Activated T-cell treated with anti-CD3 and anti-CD28 coated beads for 24 hours (primary cell): ENCODE results near the gene SIAH3.
"Not testable (repeated sequence)": the region's sequence is repeated elsewhere in the genome, so short reads cannot be mapped to it uniquely, and the experiment has no call there.

Source experiments
- DNase-seq: peaks from one replicate; pipeline ENCODE4 v3.0.0-alpha.2; 2020; ENCODE audit warnings: low read depth

SIAH3 gene

GRCh38 chr13:45782327-45783045, 69.1 kb downstream of the SIAH3 start:
- DNase-seq, result no peak

DNA sequence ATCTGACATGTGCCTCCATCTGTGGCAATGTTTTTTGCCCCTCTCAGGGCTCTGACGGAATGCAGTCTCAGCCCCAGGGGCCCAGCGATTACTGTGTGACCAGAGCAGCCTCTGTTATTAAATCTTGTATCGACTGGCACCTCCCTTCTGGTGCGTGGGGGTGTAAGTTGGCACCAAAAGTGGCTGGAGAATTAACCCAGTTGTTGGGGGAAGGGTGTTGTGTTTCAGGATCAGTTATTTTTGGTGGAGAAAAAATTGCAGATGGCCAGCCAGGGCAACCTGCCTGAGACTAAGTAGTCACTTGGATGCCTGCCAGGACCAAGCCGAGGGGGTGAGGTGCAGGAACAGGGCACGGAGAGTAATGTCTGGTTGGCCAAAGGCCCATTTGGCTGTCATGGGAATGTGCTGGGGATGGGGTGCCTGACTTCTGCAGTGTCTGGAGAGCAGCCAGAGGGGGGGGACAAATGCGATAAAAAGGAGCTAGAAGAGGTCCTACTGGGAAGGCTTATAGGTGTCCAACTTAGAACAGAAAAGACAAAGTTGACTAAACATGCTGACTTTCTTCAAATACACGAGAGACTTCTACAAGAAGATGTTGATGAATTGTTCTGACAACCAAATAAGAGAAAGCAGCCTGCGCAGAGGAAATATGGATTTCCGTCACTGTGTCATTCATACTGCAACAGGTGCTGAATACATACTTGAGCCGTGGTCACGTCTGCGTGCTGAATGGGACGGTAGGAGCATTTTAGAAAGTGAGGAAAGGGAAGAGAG, 69.8 kb downstream of the SIAH3 start:
- DNase-seq, result no peak

GRCh38 chr13:45779901-45780300, 71.7 kb downstream of the SIAH3 start:
- no peak for DNase-seq

DNA sequence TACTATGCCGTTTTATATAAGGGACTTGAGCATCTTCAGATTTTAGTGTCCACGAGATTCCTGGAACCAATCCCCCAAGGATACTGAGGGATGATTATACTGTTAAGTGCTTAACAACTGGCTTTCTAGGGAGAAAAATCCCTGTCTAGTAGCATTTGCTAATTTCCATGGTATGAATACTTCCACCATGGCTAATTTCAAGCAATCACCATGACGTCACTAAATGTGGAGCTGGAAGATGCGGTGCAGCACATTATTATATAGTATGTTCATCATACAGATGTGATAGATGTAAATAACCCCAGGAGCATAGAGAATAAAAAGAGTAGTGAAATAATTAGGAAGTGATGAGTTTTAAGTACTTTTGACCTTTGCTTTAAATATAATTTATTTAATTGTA, 72.7 kb downstream of the SIAH3 start:
- no peak for DNase-seq

DNA sequence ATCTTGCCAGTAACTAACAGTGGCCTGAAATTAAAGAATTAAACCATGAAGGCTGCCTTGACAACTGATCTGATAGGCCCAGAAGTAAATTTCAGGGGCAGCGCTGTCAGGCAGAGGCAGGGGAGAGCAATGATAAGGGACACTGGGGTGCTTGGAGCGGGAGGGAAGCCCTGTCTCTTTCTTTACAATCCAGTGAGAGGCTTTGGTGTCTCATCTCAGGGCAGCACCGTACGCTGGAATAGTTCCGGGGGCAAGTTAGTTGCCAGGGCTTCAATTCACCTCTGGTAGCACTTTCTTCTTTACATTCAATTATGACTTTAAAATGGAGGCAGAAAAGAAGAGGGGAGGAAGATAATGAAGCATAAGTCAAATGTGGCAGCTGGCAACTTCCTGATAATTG, 74.8 kb downstream of the SIAH3 start:
- no peak for DNase-seq

GRCh38 chr13:45775401-45775963, 76.1 kb downstream of the SIAH3 start:
- no peak for DNase-seq

- DNase-seq, result no peak
These were observed 77.6 kb downstream of the SIAH3 start for GRCh38 chr13:45773944-45774343.

- DNase-seq, result no peak
These were observed 78.3 kb downstream of the SIAH3 start for GRCh38 chr13:45773236-45773635.

DNA sequence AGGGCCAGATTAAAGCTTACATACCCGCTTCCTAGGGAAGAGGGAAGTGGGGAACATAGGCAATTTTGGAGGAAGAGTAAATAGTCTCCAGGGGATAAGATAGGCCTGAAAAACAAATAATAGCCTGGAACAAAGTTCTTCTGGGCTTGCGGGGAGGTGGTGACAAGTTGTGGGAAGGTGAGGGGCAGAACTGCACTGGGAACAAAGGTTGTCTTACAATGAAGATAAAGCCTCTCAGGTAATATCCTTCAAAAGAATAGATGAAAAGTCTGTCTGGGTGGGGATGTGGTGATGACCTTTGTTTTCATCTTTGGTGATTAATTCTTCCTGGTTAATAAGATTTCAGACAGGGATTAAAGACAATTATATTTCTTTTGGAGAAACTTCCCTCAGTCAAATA, 80.7 kb downstream of the SIAH3 start:
- no peak for DNase-seq

GRCh38 chr13:45768656-45769479, 82.7 kb downstream of the SIAH3 start:
- DNase-seq, result no peak

DNA sequence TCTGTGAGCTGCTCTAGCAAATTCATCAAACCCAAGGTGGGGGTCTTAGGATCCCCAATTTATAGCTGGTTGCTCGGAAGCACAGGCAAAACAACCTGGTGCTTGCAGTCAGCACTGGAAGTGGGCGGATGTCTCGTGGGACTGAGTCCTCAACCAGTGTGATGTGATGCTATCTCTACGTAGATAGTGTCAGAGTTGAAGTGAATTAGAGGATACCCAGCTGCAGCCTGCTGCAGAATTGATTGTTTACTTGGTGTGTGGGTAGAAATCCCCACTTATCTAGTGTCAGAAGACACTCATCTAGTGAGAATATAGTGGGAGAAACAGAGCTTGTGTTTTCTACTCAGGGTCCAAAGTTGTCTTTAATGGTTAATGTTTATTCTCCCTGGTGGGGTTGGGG, 86.1 kb downstream of the SIAH3 start:
- no peak for DNase-seq

GRCh38 chr13:45763419-45763818, 88.1 kb downstream of the SIAH3 start:
- no peak for DNase-seq

DNA sequence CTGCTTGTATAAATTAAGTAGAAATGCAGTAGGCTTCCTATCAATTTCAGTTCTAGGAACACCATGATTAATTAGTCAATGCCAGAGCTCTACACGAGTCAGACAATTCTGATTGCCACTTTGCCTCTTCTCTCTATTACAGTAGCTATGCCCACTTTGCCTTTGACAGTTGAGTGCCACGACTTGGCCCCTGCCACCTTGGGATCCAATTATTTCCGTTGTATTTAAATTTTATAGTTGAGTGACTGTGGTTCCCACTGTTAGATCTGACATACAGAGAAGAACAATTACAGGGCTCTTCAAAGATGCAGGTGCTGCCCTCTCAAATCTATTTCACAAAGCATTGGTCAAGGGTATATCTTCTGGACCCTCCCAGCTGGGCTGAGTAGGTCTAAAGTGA, 94.0 kb downstream of the SIAH3 start:
- DNase-seq, result not testable (repeated sequence)

DNA sequence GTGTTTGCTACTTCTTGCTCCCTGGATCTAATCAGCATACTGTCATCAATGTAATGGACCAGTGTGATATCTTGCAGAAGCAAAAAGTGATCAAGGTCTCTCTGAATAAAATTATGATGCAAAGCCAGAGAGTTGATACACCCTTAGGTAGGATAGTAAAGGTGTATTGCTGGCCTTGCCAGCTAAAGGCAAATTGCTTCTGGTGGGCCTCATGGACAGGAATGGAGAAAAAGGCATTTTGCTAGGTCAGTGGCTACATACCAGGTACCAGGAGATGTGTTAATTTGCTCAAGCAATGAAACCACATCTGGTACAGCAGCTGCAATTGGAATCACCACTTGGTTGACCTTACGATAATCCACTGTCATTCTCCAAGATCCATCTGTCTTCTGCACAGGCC, 95.1 kb downstream of the SIAH3 start:
- DNase-seq, result not testable (repeated sequence)

DNA sequence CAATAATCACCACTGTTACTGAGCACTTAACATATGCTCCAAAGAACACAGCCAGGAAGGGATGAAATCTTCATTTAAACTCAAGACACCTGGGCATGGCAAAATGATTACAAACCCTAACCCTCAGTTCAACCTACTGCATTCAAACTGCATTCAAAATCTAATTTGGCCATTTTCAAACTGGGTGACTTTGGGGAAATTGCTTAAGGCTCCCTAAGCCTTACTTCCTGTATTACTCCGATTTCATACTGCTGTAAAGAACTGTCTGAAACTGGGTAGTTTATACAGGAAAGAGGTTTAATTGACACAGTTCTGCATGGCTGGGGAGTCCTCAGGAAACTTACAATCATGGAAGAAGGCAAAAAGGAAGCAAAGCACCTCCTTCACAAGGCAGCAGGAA, 99.0 kb downstream of the SIAH3 start:
- no peak for DNase-seq

DNA sequence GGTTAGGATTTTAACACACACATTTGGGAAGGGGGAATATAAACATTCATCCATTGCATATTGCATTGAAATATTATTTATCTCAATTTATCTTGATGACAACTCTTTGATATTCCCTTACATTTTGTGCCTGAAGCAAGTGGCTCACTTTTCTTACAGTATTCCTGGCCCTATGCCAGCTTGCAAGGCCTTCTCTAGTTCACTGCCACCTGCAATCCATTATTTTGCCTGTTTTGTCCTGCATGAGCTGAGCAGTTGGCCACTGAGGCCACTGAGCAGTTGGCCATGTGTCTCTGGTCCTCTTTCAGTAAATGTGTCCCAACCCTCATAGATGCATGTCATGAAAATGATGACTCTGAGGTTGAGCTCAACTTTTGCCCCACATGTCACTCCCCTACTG, 99.7 kb downstream of the SIAH3 start:
- no peak for DNase-seq

GRCh38 chr13:45750566-45750965, 101.0 kb downstream of the SIAH3 start:
- DNase-seq, result no peak

GRCh38 chr13:45748941-45749759, 102.4 kb downstream of the SIAH3 start:
- no peak for DNase-seq

- no peak for DNase-seq
These were observed 104.5 kb downstream of the SIAH3 start for GRCh38 chr13:45747071-45747470.

GRCh38 chr13:45744979-45745378, 106.6 kb downstream of the SIAH3 start:
- no peak for DNase-seq

DNA sequence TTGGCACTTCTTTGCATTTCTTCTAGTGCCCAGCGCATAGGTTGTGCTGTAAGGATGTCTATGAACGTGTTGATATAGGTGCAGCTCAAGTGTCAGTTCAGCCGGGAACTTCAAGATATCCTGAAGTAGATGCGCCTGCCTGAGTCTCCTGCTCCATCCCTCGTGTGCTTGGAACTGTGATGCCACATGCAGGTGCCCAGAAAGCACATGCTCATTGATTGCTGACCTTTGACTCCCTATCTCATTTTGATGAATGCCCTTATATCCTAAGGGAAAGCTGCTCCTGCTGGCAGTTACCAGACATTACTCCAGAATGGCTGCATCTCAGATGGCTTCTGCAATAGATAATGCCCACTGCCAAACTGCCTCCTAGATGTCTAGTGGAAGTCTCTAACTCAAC, 108.6 kb downstream of the SIAH3 start:
- no peak for DNase-seq

- no peak for DNase-seq
These were observed 114.0 kb downstream of the SIAH3 start for GRCh38 chr13:45737571-45738017.
